Limb (tissue), 2 donors: ENCODE results near the gene AK5.

ENCODE experiments used
- DNase-seq, 2 donors: peaks; one replicate each; pipeline ENCODE4 v3.0.0-alpha.2; 2016; ENCODE audit errors: extremely low spot score in 2 of 2

AK5 gene, protein sequence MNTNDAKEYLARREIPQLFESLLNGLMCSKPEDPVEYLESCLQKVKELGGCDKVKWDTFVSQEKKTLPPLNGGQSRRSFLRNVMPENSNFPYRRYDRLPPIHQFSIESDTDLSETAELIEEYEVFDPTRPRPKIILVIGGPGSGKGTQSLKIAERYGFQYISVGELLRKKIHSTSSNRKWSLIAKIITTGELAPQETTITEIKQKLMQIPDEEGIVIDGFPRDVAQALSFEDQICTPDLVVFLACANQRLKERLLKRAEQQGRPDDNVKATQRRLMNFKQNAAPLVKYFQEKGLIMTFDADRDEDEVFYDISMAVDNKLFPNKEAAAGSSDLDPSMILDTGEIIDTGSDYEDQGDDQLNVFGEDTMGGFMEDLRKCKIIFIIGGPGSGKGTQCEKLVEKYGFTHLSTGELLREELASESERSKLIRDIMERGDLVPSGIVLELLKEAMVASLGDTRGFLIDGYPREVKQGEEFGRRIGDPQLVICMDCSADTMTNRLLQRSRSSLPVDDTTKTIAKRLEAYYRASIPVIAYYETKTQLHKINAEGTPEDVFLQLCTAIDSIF

DNA sequence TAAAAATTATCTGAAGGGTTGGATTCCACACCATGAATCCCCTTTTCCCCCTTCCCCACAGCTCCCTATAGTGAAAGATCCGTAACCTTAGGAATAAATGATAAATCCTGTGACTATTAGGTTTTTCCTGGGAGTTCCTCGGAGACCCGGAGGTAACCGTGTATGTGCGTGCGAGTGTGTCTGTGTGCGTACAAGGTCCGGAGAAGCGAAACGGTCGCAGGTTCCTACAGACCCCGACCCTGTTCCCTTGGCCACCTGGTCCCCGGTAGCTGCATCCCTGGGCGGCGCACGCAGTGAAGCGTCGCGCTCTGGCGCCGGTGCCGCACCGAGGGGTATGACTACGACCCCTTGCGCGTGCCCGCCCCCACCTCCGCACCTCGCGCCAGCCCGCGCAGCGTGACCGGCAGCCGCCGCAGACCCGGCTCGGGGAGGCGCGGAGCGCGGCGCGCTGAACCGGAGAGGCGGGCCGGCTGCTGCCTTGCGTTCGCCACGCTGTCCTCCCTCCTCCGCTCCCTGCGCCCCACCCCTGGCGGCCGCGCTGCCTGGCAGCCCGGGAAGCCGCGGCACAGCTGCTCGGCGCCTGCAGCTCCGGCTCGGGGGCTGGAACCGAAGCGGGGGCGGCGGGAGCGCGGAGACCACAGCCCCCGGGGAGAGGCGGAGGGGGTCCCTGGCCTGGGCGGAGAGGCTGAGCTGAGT, at the start of gene AK5:
TSS of gene AK5 (plus strand) at position 529 of the 696 bp plus-strand sequence. CDS start 295 bp downstream, outside the sequence.
- DNase-seq: peak; percentile 10 to 75

DNA sequence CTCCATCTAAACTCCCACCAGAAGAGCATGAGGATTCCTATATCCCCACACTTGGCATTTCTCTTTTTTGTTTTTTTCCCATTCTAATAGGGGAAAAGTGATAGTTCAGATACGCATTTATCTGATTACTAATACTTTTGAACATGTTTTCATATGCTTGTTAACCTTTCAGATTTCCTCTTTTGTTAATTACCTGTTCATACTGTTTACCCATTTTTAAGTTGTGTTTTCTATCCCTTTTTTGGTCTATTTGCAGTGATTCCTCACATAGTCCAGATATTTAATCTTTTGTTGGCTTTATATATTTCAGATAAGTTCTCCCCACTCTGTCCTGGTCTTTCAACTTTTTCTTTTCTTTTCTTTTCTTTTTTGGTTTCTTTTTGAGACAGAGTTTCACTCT, 49.0 kb upstream of the AK5 start:
- DNase-seq: no peak

DNA sequence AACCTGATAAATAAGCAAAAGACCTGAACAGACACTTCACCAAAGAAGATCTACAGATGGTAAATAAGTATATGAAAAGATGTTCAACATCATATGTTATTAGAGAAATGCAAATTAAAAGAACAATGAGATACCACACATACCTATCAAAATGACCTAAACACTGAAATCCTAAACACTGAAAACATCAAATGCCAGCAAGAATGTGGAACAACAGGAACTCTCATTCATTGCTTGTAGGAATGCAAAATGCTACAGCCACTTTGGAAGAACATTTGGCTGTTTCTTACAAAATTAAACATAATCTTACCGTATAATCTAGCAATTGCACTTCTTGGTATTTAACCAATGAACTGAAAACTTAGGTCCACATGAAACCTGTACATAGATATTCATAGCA, 47.7 kb upstream of the AK5 start:
- DNase-seq: no peak

DNA sequence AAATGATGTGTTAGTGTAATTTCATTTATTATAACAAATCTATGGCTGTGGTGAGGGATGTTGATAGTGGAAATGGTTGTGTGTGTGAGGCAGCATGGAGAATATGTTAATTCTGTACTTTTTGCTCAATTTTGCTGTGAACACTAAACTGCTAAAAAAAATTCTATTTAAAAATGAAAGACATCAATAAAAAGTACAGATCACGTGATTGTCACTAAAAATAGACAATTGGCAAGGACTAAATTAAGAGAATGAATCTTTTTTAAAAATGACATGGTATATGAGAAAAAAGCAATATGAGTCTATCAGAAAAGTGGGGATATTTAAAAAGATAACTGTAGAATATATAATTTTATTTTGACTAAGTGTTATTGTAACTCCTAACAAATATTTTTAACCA, 46.9 kb upstream of the AK5 start:
- DNase-seq: no peak

DNA sequence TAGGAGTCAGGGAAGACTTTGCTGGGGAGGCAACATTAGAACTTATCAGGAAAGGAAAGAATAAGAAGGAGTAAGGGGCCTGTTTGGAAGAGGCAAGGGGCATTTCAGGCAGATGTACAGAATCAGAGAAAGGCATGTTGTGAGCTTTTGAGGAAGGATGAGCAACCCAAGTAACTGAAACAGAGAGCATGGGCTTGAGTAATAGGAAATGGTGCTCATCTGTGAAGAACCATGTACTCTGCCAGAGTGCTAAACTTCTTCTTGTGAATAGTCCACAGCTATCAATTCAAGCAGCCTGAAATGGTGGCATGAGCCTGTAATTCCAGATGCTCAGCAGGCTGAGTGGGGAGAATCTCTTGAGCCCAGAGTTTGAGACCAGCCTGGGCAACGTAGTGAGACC, 43.4 kb upstream of the AK5 start:
- no peak for DNase-seq

DNA sequence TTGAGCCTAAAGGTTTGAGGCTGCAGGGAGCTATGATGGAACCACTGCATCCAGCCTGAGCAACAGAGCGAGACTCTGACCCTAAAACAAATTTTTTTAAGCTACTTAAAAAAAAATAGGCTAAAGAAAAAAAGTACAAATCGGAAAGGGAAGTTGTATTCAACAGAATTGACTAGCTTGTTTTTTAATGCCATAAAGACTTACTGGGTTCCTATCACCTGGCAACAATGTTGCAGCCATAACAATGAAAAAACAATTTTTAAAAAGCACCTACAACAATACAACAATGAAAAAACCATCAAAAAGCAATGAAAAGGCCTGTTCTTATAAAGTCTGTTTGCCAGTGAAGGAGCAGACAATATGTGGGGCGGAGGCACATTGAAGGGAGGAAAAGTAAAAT, 42.5 kb upstream of the AK5 start:
- no peak for DNase-seq

DNA sequence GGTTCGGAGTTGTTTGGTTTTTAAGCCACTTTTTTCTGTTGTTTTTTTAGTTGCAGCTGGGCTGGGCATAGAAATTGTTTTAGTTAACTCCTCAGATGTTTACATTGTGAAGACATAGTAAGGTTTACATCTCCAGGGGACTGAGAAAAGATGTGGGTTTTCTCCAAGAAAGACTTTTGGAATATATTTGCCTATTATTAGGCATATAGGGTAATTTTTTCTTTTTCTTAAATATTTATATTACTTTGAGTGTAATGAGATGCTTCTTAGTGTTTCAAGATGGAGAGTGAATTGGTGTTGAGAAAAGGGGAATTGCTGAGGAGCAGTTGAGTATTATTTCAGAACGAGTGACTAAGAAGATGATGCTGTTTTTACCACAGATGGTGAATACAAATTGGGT, 36.0 kb upstream of the AK5 start:
- no peak for DNase-seq

DNA sequence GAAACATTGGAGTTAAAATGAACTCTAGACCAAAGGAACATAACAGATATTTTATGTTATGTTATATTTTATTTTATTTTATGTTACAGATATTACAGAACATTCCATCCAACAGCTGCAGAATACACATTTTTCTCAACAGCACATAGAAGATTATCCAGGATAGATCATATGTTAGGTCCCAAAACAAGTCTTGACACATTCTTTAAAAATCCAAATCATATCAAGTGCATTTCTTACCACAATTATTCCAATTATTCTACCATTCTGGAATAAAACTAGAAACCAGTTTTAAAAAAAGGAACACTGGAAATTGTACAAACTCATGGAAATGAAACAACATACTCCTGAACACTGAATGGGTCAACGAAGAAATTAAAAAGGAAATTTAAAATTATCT, 31.7 kb upstream of the AK5 start:
- DNase-seq: no peak

DNA sequence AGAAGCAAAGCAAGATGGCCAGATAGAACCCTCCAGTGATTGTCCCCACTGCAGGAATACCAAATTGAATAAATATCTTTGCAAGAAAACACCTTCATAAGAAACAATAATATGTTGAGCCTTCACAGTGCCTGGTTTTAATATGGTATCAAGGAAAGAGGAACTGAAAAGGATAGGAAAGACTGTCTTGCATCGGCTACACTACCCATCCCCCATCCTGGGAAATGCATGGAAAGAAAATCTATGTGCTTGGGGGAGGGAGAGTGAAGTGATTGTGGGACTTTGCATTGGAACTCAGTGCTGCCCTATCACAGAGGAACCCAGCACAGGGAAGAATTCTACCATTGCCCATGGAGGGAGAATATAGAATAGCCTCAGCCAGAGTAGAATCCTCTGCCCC, 28.6 kb upstream of the AK5 start:
- no peak for DNase-seq

DNA sequence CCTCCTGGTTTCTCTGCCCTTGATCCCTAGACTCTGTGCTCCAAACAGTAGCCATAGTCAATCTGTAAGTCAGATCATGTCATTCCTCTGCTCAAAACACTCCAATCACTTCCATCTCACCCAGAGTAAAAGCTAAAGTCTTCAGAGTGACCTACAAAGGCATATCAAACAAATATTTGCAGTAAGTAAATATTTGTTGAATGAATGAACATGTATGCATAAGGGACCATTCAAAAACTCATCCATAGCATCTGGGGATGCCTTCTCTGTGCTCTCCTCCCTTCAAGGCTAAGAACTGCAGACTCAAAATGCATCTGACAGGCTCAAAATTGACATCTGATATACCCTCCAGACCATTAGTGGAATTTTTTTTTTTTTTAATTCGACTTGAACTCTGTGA, 18.1 kb upstream of the AK5 start:
- DNase-seq: no peak

DNA sequence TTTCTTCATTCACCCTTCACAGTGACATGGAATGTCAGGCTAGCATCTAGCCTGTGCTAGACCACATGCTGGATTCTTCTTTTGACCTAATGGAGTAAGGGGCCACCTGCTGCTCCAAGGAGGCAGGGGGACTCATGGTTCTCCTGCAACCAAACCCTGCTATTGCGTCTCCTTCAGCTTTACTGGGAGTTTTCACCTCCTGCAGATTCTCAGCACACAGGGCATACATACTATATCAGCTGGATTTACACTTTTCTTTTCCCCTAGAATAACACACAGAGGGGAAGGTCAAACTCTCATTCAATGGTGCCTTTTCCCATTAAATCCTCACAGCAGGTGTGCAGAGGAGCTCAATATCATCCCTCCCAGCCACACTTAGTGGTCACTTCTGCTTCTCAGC, 16.6 kb upstream of the AK5 start:
- no peak for DNase-seq

DNA sequence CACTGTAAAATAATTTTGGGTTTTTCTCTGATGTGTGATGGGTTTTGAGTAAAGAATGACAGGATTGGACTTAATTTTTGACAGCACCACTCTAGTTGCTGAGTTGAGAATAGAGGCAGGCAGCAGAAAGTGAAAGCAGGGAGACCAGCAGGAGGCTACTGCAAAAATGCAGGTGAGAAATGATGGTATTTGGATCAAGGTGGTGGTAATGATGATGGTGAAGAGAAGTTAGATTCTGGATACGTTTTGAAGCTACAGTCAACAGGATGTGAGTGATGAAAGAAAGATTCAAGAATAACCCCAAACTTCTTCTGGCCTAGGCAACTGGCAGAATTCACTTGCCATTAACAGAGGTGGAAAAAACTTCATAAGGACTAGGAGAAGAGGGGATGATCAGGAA, 14.8 kb upstream of the AK5 start:
- DNase-seq: no peak

DNA sequence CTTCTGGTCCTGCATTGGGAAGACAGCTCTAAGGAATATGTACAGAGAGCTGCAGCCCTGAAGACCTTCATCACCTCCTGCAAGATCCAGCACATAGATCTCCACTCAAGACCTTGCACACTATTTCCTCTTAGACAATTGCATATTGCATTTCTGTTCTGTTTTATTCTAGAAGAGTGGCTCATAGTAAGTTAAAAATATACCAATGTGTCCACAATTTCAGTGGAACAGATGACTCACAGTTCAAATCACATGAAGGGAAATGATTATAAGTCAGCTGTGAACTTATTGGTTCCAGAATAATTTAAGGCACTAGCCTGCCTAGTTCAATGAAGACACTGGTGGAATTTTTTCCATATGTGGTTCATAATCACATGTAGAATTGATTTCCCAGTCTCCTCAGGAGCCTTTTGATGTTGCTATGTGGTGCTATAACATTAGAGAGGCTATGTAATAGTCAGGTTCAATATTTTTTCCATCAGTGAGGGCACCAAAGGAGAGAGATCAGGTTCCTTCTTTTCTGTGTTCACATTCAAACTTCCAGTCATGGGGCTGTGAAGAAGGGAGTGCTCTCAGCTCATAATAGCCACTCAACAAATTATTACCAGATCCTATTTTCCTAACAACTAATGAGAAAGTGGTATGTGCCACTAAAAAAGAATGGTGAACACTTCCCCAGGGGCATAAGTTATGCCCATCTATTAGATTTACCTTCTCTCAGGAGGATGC, 9.8 kb upstream of the AK5 start:
- DNase-seq: peak in 1 of 2 donors; percentile 5

DNA sequence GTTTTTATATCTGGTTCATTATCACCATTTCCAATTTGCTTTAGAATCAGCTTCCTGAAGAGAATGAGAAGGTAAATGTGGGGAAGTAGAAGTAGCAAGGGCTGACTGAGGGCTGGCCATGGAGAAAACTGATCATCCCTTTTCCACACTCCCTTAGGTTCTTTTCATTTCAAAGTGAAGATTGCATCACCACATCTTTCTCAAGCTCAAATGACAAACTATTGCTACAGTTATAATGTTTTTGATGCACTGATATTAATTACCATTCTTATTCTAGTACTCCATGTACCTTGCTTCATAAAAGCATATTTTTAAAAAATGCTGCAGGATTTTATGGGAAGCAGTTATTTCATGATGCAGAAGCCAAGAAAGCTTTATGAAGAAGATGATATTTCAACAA, 7.9 kb upstream of the AK5 start:
- no peak for DNase-seq

DNA sequence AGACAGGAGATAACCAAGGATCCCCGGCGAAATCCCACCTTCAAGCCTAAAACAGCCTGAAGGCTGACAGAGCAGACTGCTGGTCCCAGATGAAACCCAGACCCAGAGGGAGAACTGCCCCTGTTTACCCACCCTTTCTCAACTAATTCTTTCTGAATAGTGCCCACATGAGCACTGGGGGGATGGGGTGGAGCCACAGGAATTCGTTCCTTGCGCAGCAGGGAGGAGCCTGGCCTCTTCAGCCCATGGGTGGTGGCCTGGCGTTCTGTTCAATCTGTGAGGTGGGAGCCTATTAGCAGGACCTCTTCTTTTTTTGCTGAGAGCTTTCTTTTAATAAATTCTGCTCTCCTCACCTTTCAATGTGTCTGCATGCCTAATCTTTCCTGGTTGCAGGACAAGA, 6.6 kb upstream of the AK5 start:
- DNase-seq: no peak

DNA sequence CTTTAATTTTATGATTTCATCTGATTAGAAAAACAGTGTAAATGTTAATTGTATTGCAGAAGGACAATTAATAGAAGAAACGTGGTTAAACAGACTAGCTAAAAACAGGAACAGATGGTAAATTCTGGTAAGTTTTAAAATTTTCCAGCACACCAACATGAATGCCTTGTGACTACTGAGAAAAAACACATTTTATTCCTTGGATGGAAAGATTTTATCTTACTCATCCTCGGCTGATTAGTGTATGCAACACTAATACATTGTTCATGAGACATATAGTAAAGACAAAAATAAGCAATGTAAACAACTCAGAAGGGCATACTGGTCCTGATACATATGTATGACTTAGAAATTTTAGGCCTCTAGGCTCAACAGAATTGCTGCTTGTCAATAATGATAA, 4.9 kb upstream of the AK5 start:
- DNase-seq: no peak

DNA sequence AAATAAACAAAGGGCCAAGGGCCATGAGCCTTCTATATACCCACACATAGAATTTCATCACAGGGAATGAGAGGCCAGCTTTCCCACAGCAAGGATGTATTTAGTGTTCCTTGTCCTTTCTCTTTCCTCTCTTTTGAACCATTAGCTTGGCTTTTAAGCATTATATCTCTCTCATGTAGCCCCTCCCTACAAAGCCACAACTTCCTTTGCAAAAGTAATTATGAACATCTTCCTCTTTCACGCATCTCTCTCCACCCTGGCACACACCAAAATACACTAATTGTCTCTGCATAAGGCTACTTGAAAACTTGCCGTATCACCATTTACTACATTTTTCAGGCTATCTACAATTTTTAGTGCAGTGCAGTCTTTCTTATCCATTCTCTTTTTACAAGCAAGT, 1.9 kb upstream of the AK5 start:
- DNase-seq: no peak

DNA sequence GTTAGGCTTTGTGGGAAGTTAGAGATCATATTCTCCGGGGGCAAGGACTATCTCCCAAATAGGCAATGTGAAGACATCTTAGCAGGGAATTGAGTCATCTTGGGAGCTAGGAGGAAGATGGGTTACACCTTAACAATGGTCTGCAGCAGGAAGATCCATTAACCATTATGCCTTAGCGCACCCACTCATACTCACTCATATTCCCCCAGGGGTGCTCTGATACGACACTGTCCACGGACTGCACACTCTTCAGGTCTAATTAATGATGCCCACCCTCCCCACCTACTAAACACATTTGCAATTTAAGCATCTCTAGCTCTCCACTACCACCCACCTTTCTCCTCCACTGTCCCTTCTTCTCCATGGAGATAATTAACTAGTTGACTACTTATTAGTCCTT, 857 bp upstream of the AK5 start:
- no peak for DNase-seq

DNA sequence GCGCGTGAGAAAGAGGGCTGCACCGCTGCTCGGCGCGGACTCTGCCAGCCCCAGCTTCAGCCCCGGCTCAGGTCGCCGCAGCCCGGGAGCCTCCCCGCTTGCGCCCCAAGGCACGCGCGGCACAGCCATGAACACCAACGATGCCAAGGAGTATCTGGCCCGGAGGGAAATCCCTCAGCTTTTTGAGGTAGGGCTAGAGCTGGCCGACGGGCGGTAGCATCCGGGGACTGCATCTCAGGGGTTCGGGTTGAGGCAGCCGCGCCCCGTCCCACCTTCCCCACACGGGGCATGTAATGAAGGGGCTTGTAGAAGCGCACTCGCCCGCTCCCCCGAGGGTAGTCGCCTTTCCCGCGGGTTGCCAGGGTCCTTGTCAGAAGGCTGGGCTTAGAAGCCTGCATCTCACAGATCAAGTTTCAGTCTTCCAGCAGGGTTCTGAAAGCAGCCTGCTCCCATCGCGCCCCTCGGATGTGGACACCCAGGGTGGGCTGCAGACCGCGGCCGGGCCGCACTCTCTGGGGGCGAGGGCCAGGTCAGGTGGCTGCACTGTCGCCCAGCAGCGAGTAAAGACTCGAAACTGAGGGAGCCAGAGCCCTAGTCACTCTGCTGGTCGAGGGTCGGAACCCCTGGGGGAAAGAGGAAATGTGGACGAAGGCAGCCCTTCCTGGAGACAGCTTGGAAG, 507 bp downstream of the AK5 start:
- DNase-seq: peak in 1 of 2 donors; percentile 15

DNA sequence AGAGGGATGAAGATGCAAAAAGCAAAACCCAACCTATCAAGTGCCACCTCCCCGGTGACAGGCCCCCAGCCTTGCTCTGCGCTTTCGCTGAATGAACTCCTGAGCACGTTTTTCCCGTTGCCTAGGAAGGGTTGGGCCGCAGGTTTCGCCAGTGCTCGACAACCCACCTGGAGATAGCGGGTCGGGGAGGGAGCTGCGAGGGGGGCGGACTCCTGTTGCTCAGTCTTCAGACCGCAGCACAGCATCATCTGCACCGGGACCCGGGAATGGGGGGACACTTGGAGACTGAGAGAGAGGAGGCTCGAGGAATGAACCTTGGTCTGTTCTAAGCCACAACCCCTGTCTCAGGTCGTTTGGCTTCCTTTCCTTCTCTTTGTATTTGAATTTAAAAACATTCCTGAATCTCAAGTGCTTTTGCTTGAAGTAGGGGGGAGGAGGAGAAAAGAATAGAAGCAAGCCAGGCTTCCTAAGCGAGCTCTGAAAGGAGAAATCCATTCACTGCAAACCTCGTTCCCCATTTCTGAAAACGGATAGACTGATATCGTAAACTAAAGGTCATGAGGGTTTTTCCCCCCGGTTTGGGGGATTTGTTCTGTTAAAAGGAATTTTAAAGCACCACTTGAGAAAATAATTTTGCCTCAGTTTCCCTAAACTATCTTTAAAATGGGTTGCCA, 1.2 kb downstream of the AK5 start:
- peak in 1 of 2 donors; percentile 44 for DNase-seq
